ENCODE data around the gene DNAJB8. TPM values are rescaled to one million over a fixed set of nuclear protein-coding genes. Genes with fewer than 3 reads are reported as not detected.

Gene DNAJB8
- total RNA-seq, 1 experiment from 2014 or later: not detected

DNA sequence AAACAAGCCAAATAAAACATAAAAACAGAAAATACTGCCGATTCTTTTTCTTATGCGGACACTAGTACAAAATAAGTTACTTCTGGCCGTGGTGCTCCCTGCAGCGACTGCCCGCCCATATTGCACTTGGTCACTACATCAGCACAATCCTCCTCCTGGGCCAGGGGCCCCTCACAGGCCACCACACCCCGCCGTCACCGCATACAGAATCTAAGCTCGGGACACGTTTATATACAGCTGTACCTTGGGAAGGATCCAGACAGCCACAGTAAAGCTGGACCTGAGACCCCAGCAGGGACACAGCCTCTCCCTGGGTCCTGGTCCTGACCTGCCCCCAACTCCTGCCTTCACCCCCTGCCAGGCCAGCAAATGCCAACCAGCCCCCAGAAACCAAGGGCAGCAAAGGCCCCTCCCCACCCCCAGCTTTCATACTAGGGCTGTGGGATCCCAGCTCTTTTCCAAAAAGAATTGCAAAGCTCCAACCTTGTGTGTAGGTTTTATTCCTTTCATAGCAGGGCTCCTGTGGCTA is 12.9 kb upstream of the DNAJB8 start:
- no peak for DNase-seq
- Histone ChIP-seq H3K9me3 (no peaks in the 10 kb centered on the region), H3K27me3 (no peaks in the 10 kb centered on the region), H3K4me3 (no peak overlapping the region), H3K36me3 (no peaks in the 10 kb centered on the region)

GRCh38 chr3:128478576-128479506 is 12.2 kb upstream of the DNAJB8 start:
- no peaks in the 10 kb centered on the region for H3K9me3 ChIP-seq
- DNase-seq: no peak
- H3K27me3 ChIP-seq: no peaks in the 10 kb centered on the region
- H3K36me3 ChIP-seq: no peaks in the 10 kb centered on the region
- no peak overlapping the region for H3K4me3 ChIP-seq

GRCh38 chr3:128476659-128477058 is 10.0 kb upstream of the DNAJB8 start:
- H3K36me3 ChIP-seq: no peaks in the 10 kb centered on the region
- H3K27me3 ChIP-seq: no peaks in the 10 kb centered on the region; the same call in 1 of the 2 replicates
- no peaks in the 10 kb centered on the region for H3K9me3 ChIP-seq
- H3K4me3 ChIP-seq: no peak overlapping the region
- DNase-seq: no peak

DNA sequence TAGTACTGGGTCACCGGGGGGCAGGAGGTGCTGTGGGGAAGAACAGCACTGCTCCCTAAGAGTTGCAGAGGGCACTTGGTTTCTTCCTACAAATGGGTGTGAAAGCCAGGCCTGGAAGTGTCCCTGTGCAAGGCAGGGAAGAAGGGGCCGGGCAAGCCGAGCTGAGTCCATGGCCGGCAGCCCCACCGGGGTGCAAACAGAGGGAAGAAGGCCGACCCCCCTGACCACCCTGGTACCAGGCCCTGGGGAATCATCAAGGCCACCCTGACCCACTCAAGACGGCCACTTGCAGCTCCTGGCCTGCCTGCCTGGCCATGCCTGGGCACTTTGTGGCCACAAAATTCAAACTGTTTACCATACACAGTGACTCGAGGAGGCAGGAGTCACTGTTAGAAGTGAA is 8.7 kb upstream of the DNAJB8 start:
- Histone ChIP-seq H3K36me3 (no peaks in the 10 kb centered on the region), H3K27me3 (no peaks in the 10 kb centered on the region; the same call in none of the 2 replicates), H3K4me3 (no peak overlapping the region), H3K9me3 (no peaks in the 10 kb centered on the region)
- no peak for DNase-seq

GRCh38 chr3:128473737-128474136 is 7.0 kb upstream of the DNAJB8 start:
- H3K27me3 ChIP-seq: no peaks in the 10 kb centered on the region; the same call in none of the 2 replicates

DNA sequence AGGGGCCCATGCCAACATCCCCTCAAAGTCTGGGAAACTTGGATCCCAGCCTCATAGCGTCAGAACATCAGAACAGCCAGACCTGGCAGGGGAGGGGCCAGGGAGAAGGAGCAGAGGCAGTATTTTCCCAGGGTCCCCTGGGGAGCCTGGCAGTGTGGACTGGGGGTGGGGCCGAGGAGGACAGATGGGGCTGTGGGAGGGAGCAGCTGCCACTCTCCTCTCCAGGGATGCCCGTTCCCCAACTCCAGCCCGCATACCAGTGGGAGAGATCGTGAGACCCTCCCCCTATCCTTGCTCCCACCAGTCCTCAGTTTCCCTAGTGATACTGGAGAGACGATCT is 6.5 kb upstream of the DNAJB8 start:
- DNase-seq: no peak
- no peaks in the 10 kb centered on the region; the same call in none of the 2 replicates for H3K27me3 ChIP-seq
- no peak overlapping the region for H3K4me3 ChIP-seq
- no peaks in the 10 kb centered on the region for H3K36me3 ChIP-seq
- no peaks in the 10 kb centered on the region for H3K9me3 ChIP-seq

More at GRCh38 chr3:128473737-128474136, 7.0 kb upstream of the DNAJB8 start:
- no peak for DNase-seq
- no peaks in the 10 kb centered on the region for H3K36me3 ChIP-seq
- no peak overlapping the region for H3K4me3 ChIP-seq
- no peaks in the 10 kb centered on the region for H3K9me3 ChIP-seq

- no peak for DNase-seq
- H3K4me3 ChIP-seq: no peak overlapping the region
- H3K9me3 ChIP-seq: no peaks in the 10 kb centered on the region
- no peaks in the 10 kb centered on the region for H3K36me3 ChIP-seq
- H3K27me3 ChIP-seq: no peaks in the 10 kb centered on the region; the same call in none of the 2 replicates
Measured at GRCh38 chr3:128472449-128473179, 5.9 kb upstream of the DNAJB8 start.

- no peak overlapping the region for H3K4me3 ChIP-seq
- H3K27me3 ChIP-seq: peaks cover 2% of the 10 kb centered on the region
- H3K9me3 ChIP-seq: no peaks in the 10 kb centered on the region
- no peaks in the 10 kb centered on the region for H3K36me3 ChIP-seq
- no peak for DNase-seq
Measured at GRCh38 chr3:128471720-128472119, 5.0 kb upstream of the DNAJB8 start.

- no peak for DNase-seq
- H3K27me3 ChIP-seq: peaks cover 2% of the 10 kb centered on the region
- H3K4me3 ChIP-seq: no peak overlapping the region
- no peaks in the 10 kb centered on the region for H3K36me3 ChIP-seq
- H3K9me3 ChIP-seq: no peaks in the 10 kb centered on the region
Measured at GRCh38 chr3:128471110-128471509, 4.4 kb upstream of the DNAJB8 start.

DNA sequence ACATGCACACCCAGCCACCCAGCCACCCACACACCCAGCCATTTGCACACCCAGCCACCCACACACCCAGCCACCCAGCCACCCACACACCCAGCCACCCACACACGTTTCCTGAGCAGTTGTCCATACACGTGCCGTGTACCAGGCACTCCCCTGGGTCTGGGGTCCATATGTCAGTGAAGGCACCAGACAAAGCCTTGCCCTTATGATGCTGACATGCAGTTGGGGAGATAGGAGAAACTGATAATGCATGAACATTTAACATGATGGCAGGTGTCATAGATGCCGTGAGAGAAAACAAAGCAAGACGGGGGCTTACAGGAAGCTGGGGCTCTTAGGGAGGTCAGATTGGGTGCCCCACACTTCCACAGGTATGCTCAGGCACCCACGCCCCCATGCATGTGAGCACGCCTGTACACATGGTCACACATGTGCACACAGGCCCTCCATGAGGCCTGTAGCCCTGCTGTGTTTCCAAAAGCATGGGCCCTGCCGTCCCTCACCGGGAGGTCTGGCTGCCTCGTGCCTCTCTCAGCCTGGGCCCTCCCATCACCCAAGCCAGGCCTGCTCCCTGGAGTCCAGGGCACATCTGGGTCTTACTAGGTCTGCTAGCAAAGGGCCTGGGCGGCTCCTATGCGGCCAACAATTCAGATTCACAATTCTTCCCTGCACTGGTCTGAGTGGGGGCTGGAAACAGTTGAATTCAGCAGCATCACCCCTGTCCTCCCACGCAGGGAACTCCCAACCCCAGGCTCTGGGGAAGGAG is 3.6 kb upstream of the DNAJB8 start:
- no peak for DNase-seq
- Histone ChIP-seq H3K4me3 (no peak overlapping the region), H3K27me3 (peaks cover 7% of the 10 kb centered on the region), H3K36me3 (no peaks in the 10 kb centered on the region), H3K9me3 (no peaks in the 10 kb centered on the region)

DNA sequence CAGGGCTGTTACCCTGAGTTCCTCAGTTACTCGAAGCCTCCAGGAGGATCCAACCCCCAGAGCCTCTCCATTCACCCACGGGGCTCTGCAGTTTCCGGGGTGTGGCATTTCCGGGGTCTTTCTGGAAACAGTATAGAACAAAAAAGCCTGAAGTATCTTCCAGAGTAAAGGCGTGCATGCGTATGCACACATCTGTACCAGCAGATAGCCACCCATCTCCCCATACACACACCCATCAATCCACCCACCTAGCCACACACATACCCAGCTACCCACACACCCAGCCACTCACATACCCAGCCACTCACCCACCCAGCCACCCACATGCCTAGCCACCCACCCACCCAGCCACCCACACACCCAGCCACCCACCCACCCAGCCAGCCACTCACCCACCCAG is 2.9 kb upstream of the DNAJB8 start:
- DNase-seq: no peak
- no peak overlapping the region for H3K4me3 ChIP-seq
- H3K9me3 ChIP-seq: no peaks in the 10 kb centered on the region
- H3K27me3 ChIP-seq: peaks cover 7% of the 10 kb centered on the region
- H3K36me3 ChIP-seq: no peaks in the 10 kb centered on the region

DNA sequence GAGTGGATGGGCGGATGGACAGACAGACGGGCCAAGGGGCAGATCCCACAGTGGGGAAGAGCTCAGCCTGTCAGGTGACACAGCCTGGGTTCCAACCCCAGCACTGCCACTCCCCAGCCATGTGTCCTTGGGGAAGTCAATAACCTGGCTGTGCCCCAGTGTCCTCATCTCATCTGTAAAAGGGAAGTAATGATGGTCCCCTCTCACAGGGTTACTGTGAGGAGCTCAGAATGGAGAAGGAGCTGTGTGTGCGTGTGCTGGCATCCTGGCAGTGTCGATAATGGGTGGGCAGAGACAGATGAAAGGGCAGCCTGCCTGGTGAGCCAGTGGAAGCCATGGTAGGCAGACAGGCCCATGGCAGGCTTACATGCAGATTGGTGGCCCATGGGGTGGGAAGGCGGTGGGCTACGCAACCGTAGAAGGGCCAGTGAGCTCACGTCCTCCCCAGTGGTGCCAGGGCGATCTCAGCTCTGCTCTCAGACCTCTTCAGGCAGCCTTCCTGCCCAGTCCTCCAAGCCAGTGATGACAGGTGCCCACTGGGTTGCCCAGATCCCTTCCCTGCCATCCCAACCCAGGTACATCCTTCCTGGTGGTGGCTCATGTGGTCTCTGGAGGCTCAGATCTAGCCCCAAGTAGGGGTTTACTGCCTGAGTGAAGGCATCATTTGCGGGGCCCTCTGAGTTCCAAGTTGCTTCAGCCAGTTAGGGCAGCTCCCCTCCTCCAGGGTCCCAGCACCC is 2.3 kb upstream of the DNAJB8 start:
- no peaks in the 10 kb centered on the region for H3K36me3 ChIP-seq
- no peak for DNase-seq
- peaks cover 11% of the 10 kb centered on the region for H3K27me3 ChIP-seq
- H3K9me3 ChIP-seq: no peaks in the 10 kb centered on the region
- H3K4me3 ChIP-seq: no peak overlapping the region

DNA sequence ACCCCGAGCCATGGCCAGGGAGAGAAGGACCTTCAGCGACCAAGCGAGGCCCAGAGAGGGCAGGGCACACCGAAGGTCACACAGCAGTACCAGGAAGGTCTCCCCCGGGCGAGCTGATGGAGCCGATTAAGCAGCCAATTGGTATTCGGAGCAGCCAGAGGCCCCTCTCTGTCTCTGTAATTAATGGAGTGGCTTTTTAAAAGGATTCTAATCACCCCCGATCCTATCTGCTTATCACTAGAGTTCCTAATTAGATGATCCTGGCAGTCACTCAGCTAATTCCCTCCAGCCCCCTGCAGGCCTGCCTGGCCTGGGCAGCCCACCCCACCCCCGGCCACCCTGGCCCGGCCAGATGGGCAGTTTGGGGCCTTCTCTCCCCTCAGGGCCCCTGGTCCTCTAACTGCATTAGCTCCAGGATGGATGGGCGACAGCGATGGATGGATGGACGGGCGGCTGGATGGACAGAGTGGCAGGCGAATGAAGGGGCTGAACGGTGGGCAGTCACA is 1.6 kb upstream of the DNAJB8 start:
- peaks cover 11% of the 10 kb centered on the region for H3K27me3 ChIP-seq
- H3K36me3 ChIP-seq: no peaks in the 10 kb centered on the region
- no peak for DNase-seq

GRCh38 chr3:128464702-128465101 is 2.0 kb downstream of the DNAJB8 start:
- no peaks in the 10 kb centered on the region for H3K36me3 ChIP-seq
- no peak for DNase-seq
- no peak overlapping the region for H3K4me3 ChIP-seq
- no peaks in the 10 kb centered on the region for H3K9me3 ChIP-seq
- peaks cover 11% of the 10 kb centered on the region for H3K27me3 ChIP-seq

More for the DNA sequence above, 1.6 kb upstream of the DNAJB8 start:
- Histone ChIP-seq H3K9me3 (no peaks in the 10 kb centered on the region), H3K4me3 (no peak overlapping the region)

GRCh38 chr3:128464188-128464587 is 2.5 kb downstream of the DNAJB8 start:
- no peaks in the 10 kb centered on the region for H3K9me3 ChIP-seq
- H3K4me3 ChIP-seq: no peak overlapping the region
- no peaks in the 10 kb centered on the region for H3K36me3 ChIP-seq
- H3K27me3 ChIP-seq: peaks cover 11% of the 10 kb centered on the region
- DNase-seq: no peak

GRCh38 chr3:128463771-128464170 is 2.9 kb downstream of the DNAJB8 start:
- Histone ChIP-seq H3K27me3 (peaks cover 11% of the 10 kb centered on the region), H3K36me3 (no peaks in the 10 kb centered on the region), H3K4me3 (no peak overlapping the region), H3K9me3 (no peaks in the 10 kb centered on the region)
- no peak for DNase-seq

All from MG63 (cell line).